K562 (cell line): ENCODE results near the gene SCAMP5. TPM values are rescaled to one million over a fixed set of nuclear protein-coding genes. Genes with fewer than 3 reads are reported as not detected.

Source experiments
- ARID2 ChIP-seq: fragments of 450-650 bp; IDR thresholded peaks from 2 replicates; pipeline ENCODE4 v1.6.1; 2017; ENCODE audit warnings: antibody characterized with exemption, mild to moderate bottlenecking
- ASH1L ChIP-seq: fragments of 450-650 bp; IDR thresholded peaks from 2 replicates; pipeline ENCODE4 v1.6.1; 2018; ENCODE audit warnings: borderline replicate concordance, mild to moderate bottlenecking, low read depth; ENCODE audit not compliant: partially characterized antibody
- CTBP1 ChIP-seq: fragments of 450-650 bp; IDR thresholded peaks from 2 replicates; pipeline ENCODE4 v1.6.1; 2016; ENCODE audit warnings: borderline replicate concordance
- FOXA1 ChIP-seq: fragments of 450-650 bp; IDR thresholded peaks from 2 replicates; pipeline ENCODE4 v1.6.1; 2016; ENCODE audit warnings: mild to moderate bottlenecking, borderline replicate concordance
- FOXK2 ChIP-seq, 2 experiments: fragments of 450-650 bp; IDR thresholded peaks in 1 of 2; conservative IDR thresholded peaks in 1 of 2; 2 replicates each; pipeline ENCODE4 v1.6.1; 2016; ENCODE audit warnings: low read depth in 2 of 2, mild to moderate bottlenecking in 1 of 2
- HCFC1 ChIP-seq: IDR thresholded peaks from 2 replicates; pipeline ENCODE4 v1.6.1; 2012; ENCODE audit warnings: low read depth, low read length, improper control_type of control experiment
- JUN ChIP-seq, 2 experiments: sonication (generic) in 1 of 2; formaldehyde crosslinking in 1 of 2; IDR thresholded peaks; 2 replicates each; pipeline versions ENCODE4 v1.6.1 to v1.8.0; 2012 to 2022; ENCODE audit warnings: borderline replicate concordance in 2 of 2, mild to moderate bottlenecking in 2 of 2, improper control_type of control experiment in 1 of 2, low read depth in 1 of 2, low read length in 1 of 2, missing genetic modification reagents in 1 of 2
- KAT8 ChIP-seq: fragments of 450-650 bp; IDR thresholded peaks from 2 replicates; pipeline ENCODE4 v1.6.1; 2016; ENCODE audit warnings: low read depth, mild to moderate bottlenecking
- KDM1A ChIP-seq, 2 experiments: fragments of 450-650 bp; IDR thresholded peaks; 2 replicates each; pipeline ENCODE4 v1.6.1; 2016; ENCODE audit warnings: mild to moderate bottlenecking in 2 of 2
- MAZ ChIP-seq, 2 experiments: fragments of 450-650 bp in 1 of 2; sonication (generic) in 1 of 2; formaldehyde crosslinking; IDR thresholded peaks in 1 of 2; conservative IDR thresholded peaks in 1 of 2; 2 replicates each; pipeline versions ENCODE4 v1.4.0 to v1.5.0; 2020; ENCODE audit warnings: mild to moderate bottlenecking in 1 of 2, missing genetic modification reagents in 1 of 2
- NCOA6 ChIP-seq: fragments of 450-650 bp; IDR thresholded peaks from 2 replicates; pipeline ENCODE4 v1.6.1; 2017; ENCODE audit warnings: mild to moderate bottlenecking
- NFIC ChIP-seq: fragments of 450-650 bp; IDR thresholded peaks from 2 replicates; pipeline ENCODE4 v1.6.1; 2017; ENCODE audit warnings: mild to moderate bottlenecking, inconsistent platforms
- PML ChIP-seq: IDR thresholded peaks from 2 replicates; pipeline ENCODE4 v1.6.1; 2012; ENCODE audit warnings: low read length, inconsistent platforms
- SIN3A ChIP-seq, 2 experiments: fragments of 150-350 bp in 1 of 2; IDR thresholded peaks; 2 replicates each; pipeline ENCODE4 v1.6.1; 2011 to 2016; ENCODE audit warnings: borderline replicate concordance in 2 of 2, low read depth in 2 of 2, low read length in 2 of 2, mild to moderate bottlenecking in 2 of 2, moderate library complexity in 2 of 2; ENCODE audit not compliant: control insufficient read depth in 1 of 2
- SRSF1 ChIP-seq: fragments of 200-400 bp; formaldehyde crosslinking; IDR thresholded peaks from 2 replicates; pipeline ENCODE4 v1.6.1; 2017; ENCODE audit warnings: mild to moderate bottlenecking, low read depth, low read length, moderate library complexity
- SRSF3 ChIP-seq: fragments of 200-400 bp; formaldehyde crosslinking; IDR thresholded peaks from 2 replicates; pipeline ENCODE4 v1.6.1; 2016; ENCODE audit warnings: mild to moderate bottlenecking, low read length, moderate library complexity; ENCODE audit not compliant: insufficient read depth
- STAG1 ChIP-seq: sonication (generic); formaldehyde crosslinking; IDR thresholded peaks from 2 replicates; pipeline ENCODE4 v1.5.0; 2020; ENCODE audit warnings: missing genetic modification reagents, borderline replicate concordance
- polyA plus RNA-seq, 8 experiments: library from polyadenylated mRNA; depleted of rRNA in 4 of 8; stranded (reverse) in 5 of 8; unstranded in 3 of 8; fragments of >200 nt; fragmentation: Nextera tagmentation in 2 of 8; fragmentation: Illumina TruSeq in 1 of 8; extraction: Ambion mirVana in 2 of 8; extraction: Trizol in 1 of 8; gene quantifications; 2 replicates each; pipeline versions ENCODE4 v1.2.1 to v1.2.3, GENCODE V29; 2011 to 2014; ENCODE audit warnings: inconsistent platforms in 1 of 8, missing spikeins in 1 of 8
- total RNA-seq, 7 experiments: library from RNA; depleted of rRNA in 6 of 7; stranded (reverse); fragments of >200 nt in 6 of 7; fragmentation: Illumina TruSeq in 2 of 7; extraction: Trizol in 2 of 7; gene quantifications; 2 replicates each; pipeline versions ENCODE4 v1.2.1 to v1.2.3, GENCODE V29; 2011 to 2021; ENCODE audit warnings: low replicate concordance in 1 of 7
- TF ChIP-seq, protein P1 (sequence below): sonication (generic); formaldehyde crosslinking; IDR thresholded peaks from 2 replicates; pipeline ENCODE4 v1.8.0; 2022; ENCODE audit warnings: mild to moderate bottlenecking, missing genetic modification reagents
- TF ChIP-seq, protein P2 (sequence below): sonication (generic); formaldehyde crosslinking; IDR thresholded peaks from 2 replicates; pipeline ENCODE4 v1.8.0; 2022; ENCODE audit warnings: mild to moderate bottlenecking, missing genetic modification reagents
- TF ChIP-seq, protein P3 (sequence below): sonication (generic); formaldehyde crosslinking; IDR thresholded peaks from 2 replicates; pipeline ENCODE4 v1.8.0; 2022; ENCODE audit warnings: missing genetic modification reagents, mild to moderate bottlenecking, moderate library complexity, borderline replicate concordance

Gene SCAMP5
- total and polyA plus RNA-seq, 9 of the 15 experiments (the other 6 are each of a cell fraction or from before 2014, with no cell fraction given): 0.09 to 0.29 (median 0.19) TPM; not detected in 5

DNA sequence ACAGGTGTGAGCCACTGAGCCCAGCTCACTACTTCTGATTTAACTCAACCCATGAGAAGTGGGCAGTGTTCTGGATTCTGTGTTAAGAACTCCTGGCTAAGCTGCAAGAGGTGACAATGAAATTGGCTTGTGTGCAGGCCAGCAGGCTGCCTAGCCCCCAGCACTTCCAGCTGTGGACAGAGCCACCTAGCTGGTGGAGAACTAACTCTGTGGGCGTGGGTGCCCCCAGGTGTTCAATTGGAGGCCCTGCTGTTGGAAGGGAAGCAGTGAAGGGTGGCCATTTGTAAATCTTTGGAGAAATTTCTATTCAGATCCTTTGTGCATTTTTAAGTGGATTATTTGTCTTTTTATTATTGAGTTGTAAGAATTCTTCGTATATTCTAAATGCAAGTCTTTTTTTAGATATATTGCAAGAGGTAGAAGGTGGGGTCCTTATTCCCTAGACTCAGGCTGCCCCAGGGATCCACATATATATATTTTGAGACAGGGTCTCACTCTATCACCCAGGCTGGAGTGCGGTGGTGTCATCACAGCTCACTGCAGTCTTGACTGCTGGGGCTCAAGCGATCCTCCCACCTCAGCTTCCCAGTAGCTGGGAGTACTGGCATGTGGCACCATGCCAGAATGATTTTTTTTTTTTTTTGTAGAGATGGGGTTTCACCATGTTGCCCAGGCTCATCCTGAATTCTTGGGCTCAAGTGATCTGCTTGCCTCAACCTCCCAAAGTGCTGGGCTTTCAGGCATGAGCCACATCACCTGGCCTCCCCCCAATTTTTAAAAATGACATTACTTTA is 7.2 kb upstream of the SCAMP5 start (continued):
- TF ChIP-seq PML: no peak
- TF ChIP-seq HCFC1: 0 out of 2 replicates have a peak, but pooled peaks have one; percentile 16
- no peak for TF ChIP-seq SRSF1
- TF ChIP-seq, protein P1, sequence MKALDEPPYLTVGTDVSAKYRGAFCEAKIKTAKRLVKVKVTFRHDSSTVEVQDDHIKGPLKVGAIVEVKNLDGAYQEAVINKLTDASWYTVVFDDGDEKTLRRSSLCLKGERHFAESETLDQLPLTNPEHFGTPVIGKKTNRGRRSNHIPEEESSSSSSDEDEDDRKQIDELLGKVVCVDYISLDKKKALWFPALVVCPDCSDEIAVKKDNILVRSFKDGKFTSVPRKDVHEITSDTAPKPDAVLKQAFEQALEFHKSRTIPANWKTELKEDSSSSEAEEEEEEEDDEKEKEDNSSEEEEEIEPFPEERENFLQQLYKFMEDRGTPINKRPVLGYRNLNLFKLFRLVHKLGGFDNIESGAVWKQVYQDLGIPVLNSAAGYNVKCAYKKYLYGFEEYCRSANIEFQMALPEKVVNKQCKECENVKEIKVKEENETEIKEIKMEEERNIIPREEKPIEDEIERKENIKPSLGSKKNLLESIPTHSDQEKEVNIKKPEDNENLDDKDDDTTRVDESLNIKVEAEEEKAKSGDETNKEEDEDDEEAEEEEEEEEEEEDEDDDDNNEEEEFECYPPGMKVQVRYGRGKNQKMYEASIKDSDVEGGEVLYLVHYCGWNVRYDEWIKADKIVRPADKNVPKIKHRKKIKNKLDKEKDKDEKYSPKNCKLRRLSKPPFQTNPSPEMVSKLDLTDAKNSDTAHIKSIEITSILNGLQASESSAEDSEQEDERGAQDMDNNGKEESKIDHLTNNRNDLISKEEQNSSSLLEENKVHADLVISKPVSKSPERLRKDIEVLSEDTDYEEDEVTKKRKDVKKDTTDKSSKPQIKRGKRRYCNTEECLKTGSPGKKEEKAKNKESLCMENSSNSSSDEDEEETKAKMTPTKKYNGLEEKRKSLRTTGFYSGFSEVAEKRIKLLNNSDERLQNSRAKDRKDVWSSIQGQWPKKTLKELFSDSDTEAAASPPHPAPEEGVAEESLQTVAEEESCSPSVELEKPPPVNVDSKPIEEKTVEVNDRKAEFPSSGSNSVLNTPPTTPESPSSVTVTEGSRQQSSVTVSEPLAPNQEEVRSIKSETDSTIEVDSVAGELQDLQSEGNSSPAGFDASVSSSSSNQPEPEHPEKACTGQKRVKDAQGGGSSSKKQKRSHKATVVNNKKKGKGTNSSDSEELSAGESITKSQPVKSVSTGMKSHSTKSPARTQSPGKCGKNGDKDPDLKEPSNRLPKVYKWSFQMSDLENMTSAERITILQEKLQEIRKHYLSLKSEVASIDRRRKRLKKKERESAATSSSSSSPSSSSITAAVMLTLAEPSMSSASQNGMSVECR: peak; percentile 96
- no peak for TF ChIP-seq KAT8
- TF ChIP-seq NFIC: peak; percentile 79
- TF ChIP-seq, protein P2, sequence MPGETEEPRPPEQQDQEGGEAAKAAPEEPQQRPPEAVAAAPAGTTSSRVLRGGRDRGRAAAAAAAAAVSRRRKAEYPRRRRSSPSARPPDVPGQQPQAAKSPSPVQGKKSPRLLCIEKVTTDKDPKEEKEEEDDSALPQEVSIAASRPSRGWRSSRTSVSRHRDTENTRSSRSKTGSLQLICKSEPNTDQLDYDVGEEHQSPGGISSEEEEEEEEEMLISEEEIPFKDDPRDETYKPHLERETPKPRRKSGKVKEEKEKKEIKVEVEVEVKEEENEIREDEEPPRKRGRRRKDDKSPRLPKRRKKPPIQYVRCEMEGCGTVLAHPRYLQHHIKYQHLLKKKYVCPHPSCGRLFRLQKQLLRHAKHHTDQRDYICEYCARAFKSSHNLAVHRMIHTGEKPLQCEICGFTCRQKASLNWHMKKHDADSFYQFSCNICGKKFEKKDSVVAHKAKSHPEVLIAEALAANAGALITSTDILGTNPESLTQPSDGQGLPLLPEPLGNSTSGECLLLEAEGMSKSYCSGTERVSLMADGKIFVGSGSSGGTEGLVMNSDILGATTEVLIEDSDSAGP: no peak
- no peak for TF ChIP-seq SRSF3
- TF ChIP-seq CTBP1: peak; percentile 24; the same call in 1 of the 2 replicates
- TF ChIP-seq ARID2: peak; percentile 54; the same call in 1 of the 2 replicates
- TF ChIP-seq SIN3A (IDR thresholded peaks at IDR 0.05; ENCODE audit: borderline replicate concordance in 2 of 2, control insufficient read depth in 1 of 2, low read depth in 2 of 2, low read length in 2 of 2): peak; percentile 45 to 98; a peak in 2 of 4 replicates
- TF ChIP-seq JUN (IDR thresholded peaks at IDR 0.05; ENCODE audit: borderline replicate concordance, low read depth, low read length): 0 out of 2 replicates have a peak, but pooled peaks have one; percentile 32
- TF ChIP-seq JUN (CRISPR knock-in tag; IDR thresholded peaks at IDR 0.05; ENCODE audit: borderline replicate concordance): no peak
- TF ChIP-seq, protein P3, sequence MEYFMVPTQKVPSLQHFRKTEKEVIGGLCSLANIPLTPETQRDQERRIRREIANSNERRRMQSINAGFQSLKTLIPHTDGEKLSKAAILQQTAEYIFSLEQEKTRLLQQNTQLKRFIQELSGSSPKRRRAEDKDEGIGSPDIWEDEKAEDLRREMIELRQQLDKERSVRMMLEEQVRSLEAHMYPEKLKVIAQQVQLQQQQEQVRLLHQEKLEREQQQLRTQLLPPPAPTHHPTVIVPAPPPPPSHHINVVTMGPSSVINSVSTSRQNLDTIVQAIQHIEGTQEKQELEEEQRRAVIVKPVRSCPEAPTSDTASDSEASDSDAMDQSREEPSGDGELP (CRISPR knock-in tag): peak; percentile 98
- peak; percentile 77 to 98 for TF ChIP-seq MAZ (CRISPR knock-in tag; conservative IDR thresholded peaks at IDR 0.05 in 1 of 2, IDR thresholded peaks at IDR 0.05 in 1 of 2)
- TF ChIP-seq FOXK2 (conservative IDR thresholded peaks at IDR 0.05 in 1 of 2, IDR thresholded peaks at IDR 0.05 in 1 of 2; ENCODE audit: low read depth in 2 of 2): no peak
- peak; percentile 82; the same call in 1 of the 2 replicates for TF ChIP-seq STAG1 (CRISPR knock-in tag)
- 0 out of 2 replicates have a peak, but pooled peaks have one; percentile 9 for TF ChIP-seq NCOA6
- TF ChIP-seq KDM1A (IDR thresholded peaks at IDR 0.05): no peak
- no peak for TF ChIP-seq FOXA1
- no peak for TF ChIP-seq ASH1L
